ENCODE data around the gene CHTOP. TPM values are rescaled to one million over a fixed set of nuclear protein-coding genes. Genes with fewer than 3 reads are reported as not detected.
"Not testable (repeated sequence)": the region's sequence is repeated elsewhere in the genome, so short reads cannot be mapped to it uniquely, and the experiment has no call there.

Gene CHTOP
- total RNA-seq, 1 experiment from 2014 or later: 64.6 TPM

GRCh38 chr1:153667439-153667838 is 33.6 kb downstream of the CHTOP start:
- Histone ChIP-seq H3K4me3 (ENCODE audit: low read length) (no peak overlapping the region), H3K9me3 (ENCODE audit: low read length) (no peaks in the 10 kb centered on the region), H4K20me1 (ENCODE audit: insufficient read depth, low read depth, low read length) (no peaks in the 10 kb centered on the region), H3K4me2 (ENCODE audit: low read depth, low read length, poor library complexity, severe bottlenecking) (no peak overlapping the region), H3K9ac (ENCODE audit: low read length) (no peak overlapping the region), H3K4me1 (ENCODE audit: low read length) (peaks cover 22% of the 10 kb centered on the region), H3K36me3 (ENCODE audit: insufficient read depth, low read length) (peaks cover 56% of the 10 kb centered on the region), H3K27ac (ENCODE audit: low read length) (no peak overlapping the region), H2AFZ (ENCODE audit: low read length) (no peak overlapping the region), H3K79me2 (ENCODE audit: low read length) (peaks cover 33% of the 10 kb centered on the region), H3K9me2 (replicated peaks; ENCODE audit: insufficient read depth, low read length) (no peaks in the 10 kb centered on the region), H3K27me3 (ENCODE audit: low read length) (no peaks in the 10 kb centered on the region)
- DNase-seq: no peak

- not testable (repeated sequence) for H2AFZ ChIP-seq (ENCODE audit: low read length); H3K4me2 ChIP-seq (ENCODE audit: low read depth, low read length, poor library complexity, severe bottlenecking); H3K9me3 ChIP-seq (ENCODE audit: low read length); H3K9me2 ChIP-seq (replicated peaks; ENCODE audit: insufficient read depth, low read length); H4K20me1 ChIP-seq (ENCODE audit: insufficient read depth, low read depth, low read length); H3K27me3 ChIP-seq (ENCODE audit: low read length); H3K27ac ChIP-seq (ENCODE audit: low read length); DNase-seq; H3K4me3 ChIP-seq (ENCODE audit: low read length); H3K9ac ChIP-seq (ENCODE audit: low read length)
- Histone ChIP-seq H3K79me2 (ENCODE audit: low read length) (peaks cover 33% of the 10 kb centered on the region), H3K36me3 (ENCODE audit: insufficient read depth, low read length) (peaks cover 50% of the 10 kb centered on the region), H3K4me1 (ENCODE audit: low read length) (peaks cover 22% of the 10 kb centered on the region)
These were observed 34.8 kb downstream of the CHTOP start for GRCh38 chr1:153668672-153669071.

- Histone ChIP-seq H3K36me3 (ENCODE audit: insufficient read depth, low read length) (peaks cover 42% of the 10 kb centered on the region), H3K4me2 (ENCODE audit: low read depth, low read length, poor library complexity, severe bottlenecking) (peak overlapping the region; percentile 83), H3K9me3 (ENCODE audit: low read length) (no peaks in the 10 kb centered on the region), H3K27ac (ENCODE audit: low read length) (no peak overlapping the region; the same call in 1 of the 2 replicates), H2AFZ (ENCODE audit: low read length) (no peak overlapping the region), H4K20me1 (ENCODE audit: insufficient read depth, low read depth, low read length) (no peaks in the 10 kb centered on the region), H3K4me1 (ENCODE audit: low read length) (peaks cover 22% of the 10 kb centered on the region), H3K9ac (ENCODE audit: low read length) (peak overlapping the region; percentile 92), H3K27me3 (ENCODE audit: low read length) (no peaks in the 10 kb centered on the region), H3K4me3 (ENCODE audit: low read length) (peak overlapping the region; percentile 86), H3K79me2 (ENCODE audit: low read length) (peaks cover 33% of the 10 kb centered on the region), H3K9me2 (replicated peaks; ENCODE audit: insufficient read depth, low read length) (no peaks in the 10 kb centered on the region)
- no peak for DNase-seq
These were observed 35.7 kb downstream of the CHTOP start for GRCh38 chr1:153669606-153670005.

- H3K4me2 ChIP-seq (ENCODE audit: low read depth, low read length, poor library complexity, severe bottlenecking): peak overlapping the region; percentile 83
- no peaks in the 10 kb centered on the region for H4K20me1 ChIP-seq (ENCODE audit: insufficient read depth, low read depth, low read length)
- no peaks in the 10 kb centered on the region for H3K9me3 ChIP-seq (ENCODE audit: low read length)
- peaks cover 35% of the 10 kb centered on the region for H3K36me3 ChIP-seq (ENCODE audit: insufficient read depth, low read length)
- H2AFZ ChIP-seq (ENCODE audit: low read length): no peak overlapping the region
- peak; percentile 56 for DNase-seq
- peak overlapping the region; percentile 92 for H3K9ac ChIP-seq (ENCODE audit: low read length)
- H3K4me3 ChIP-seq (ENCODE audit: low read length): peak overlapping the region; percentile 86
- no peaks in the 10 kb centered on the region for H3K27me3 ChIP-seq (ENCODE audit: low read length)
- H3K9me2 ChIP-seq (replicated peaks; ENCODE audit: insufficient read depth, low read length): no peaks in the 10 kb centered on the region
- peak overlapping the region; percentile 74 for H3K27ac ChIP-seq (ENCODE audit: low read length)
- peaks cover 22% of the 10 kb centered on the region for H3K4me1 ChIP-seq (ENCODE audit: low read length)
- H3K79me2 ChIP-seq (ENCODE audit: low read length): peaks cover 33% of the 10 kb centered on the region
These were observed 36.5 kb downstream of the CHTOP start for GRCh38 chr1:153670257-153670858.

- H3K4me1 ChIP-seq (ENCODE audit: low read length): peaks cover 22% of the 10 kb centered on the region
- H4K20me1 ChIP-seq (ENCODE audit: insufficient read depth, low read depth, low read length): no peaks in the 10 kb centered on the region
- no peaks in the 10 kb centered on the region for H3K27me3 ChIP-seq (ENCODE audit: low read length)
- DNase-seq: peak; percentile 99
- peak within 1 kb of the TSS; percentile 99; the same call in 1 of the 2 replicates for H2AFZ ChIP-seq (ENCODE audit: low read length)
- H3K9me3 ChIP-seq (ENCODE audit: low read length): no peaks in the 10 kb centered on the region
- H3K9ac ChIP-seq (ENCODE audit: low read length): peak within 1 kb of the TSS; percentile 92
- H3K9me2 ChIP-seq (replicated peaks; ENCODE audit: insufficient read depth, low read length): no peaks in the 10 kb centered on the region
- H3K27ac ChIP-seq (ENCODE audit: low read length): peak within 1 kb of the TSS; percentile 74
- H3K4me3 ChIP-seq (ENCODE audit: low read length): peak within 1 kb of the TSS; percentile 86
- H3K4me2 ChIP-seq (ENCODE audit: low read depth, low read length, poor library complexity, severe bottlenecking): peak within 1 kb of the TSS; percentile 86
- H3K79me2 ChIP-seq (ENCODE audit: low read length): peaks cover 33% of the 10 kb centered on the region
- peaks cover 33% of the 10 kb centered on the region for H3K36me3 ChIP-seq (ENCODE audit: insufficient read depth, low read length)
These were observed 37.2 kb downstream of the CHTOP start, which contains the start of gene ILF2 for GRCh38 chr1:153670859-153671627. Gene ILF2 (minus strand): TSS chr1:153670993. CDS start chr1:153670922, 71 bp downstream.

- peak overlapping the region; percentile 63 for H3K27ac ChIP-seq (ENCODE audit: low read length)
- H3K4me2 ChIP-seq (ENCODE audit: low read depth, low read length, poor library complexity, severe bottlenecking): peak overlapping the region; percentile 86
- peak; percentile 76 for DNase-seq
- H3K27me3 ChIP-seq (ENCODE audit: low read length); H3K9me2 ChIP-seq (replicated peaks; ENCODE audit: insufficient read depth, low read length); H4K20me1 ChIP-seq (ENCODE audit: insufficient read depth, low read depth, low read length); H3K9me3 ChIP-seq (ENCODE audit: low read length): not testable (repeated sequence)
- peaks cover 28% of the 10 kb centered on the region for H3K36me3 ChIP-seq (ENCODE audit: insufficient read depth, low read length)
- H3K4me1 ChIP-seq (ENCODE audit: low read length): peaks cover 22% of the 10 kb centered on the region
- H3K79me2 ChIP-seq (ENCODE audit: low read length): peaks cover 33% of the 10 kb centered on the region
- H3K4me3 ChIP-seq (ENCODE audit: low read length): peak overlapping the region; percentile 76
- H3K9ac ChIP-seq (ENCODE audit: low read length): peak overlapping the region; percentile 68
- H2AFZ ChIP-seq (ENCODE audit: low read length): peak overlapping the region; percentile 99
These were observed 37.9 kb downstream of the CHTOP start for GRCh38 chr1:153671628-153672353.

- no peak overlapping the region for H3K27ac ChIP-seq (ENCODE audit: low read length)
- DNase-seq: no peak
- H3K4me3 ChIP-seq (ENCODE audit: low read length): no peak overlapping the region
- H3K9ac ChIP-seq (ENCODE audit: low read length): no peak overlapping the region
- no peak overlapping the region for H2AFZ ChIP-seq (ENCODE audit: low read length)
- H3K4me2 ChIP-seq (ENCODE audit: low read depth, low read length, poor library complexity, severe bottlenecking): no peak overlapping the region
- H3K27me3 ChIP-seq (ENCODE audit: low read length): no peaks in the 10 kb centered on the region
- peaks cover 23% of the 10 kb centered on the region for H3K79me2 ChIP-seq (ENCODE audit: low read length)
- H3K9me2 ChIP-seq (replicated peaks; ENCODE audit: insufficient read depth, low read length): no peaks in the 10 kb centered on the region
- peaks cover 10% of the 10 kb centered on the region for H3K36me3 ChIP-seq (ENCODE audit: insufficient read depth, low read length)
- no peaks in the 10 kb centered on the region for H3K9me3 ChIP-seq (ENCODE audit: low read length)
- no peaks in the 10 kb centered on the region for H4K20me1 ChIP-seq (ENCODE audit: insufficient read depth, low read depth, low read length)
- H3K4me1 ChIP-seq (ENCODE audit: low read length): peaks cover 21% of the 10 kb centered on the region
These were observed 39.6 kb downstream of the CHTOP start for GRCh38 chr1:153673511-153673910.

All from Karpas-422 (cell line).